Sigmoid colon (tissue), 7 donors: ENCODE measurements around the gene ZNF624. TPM values are rescaled to one million over a fixed set of nuclear protein-coding genes. Genes with fewer than 3 reads are reported as not detected.

Experiments
- DNase-seq: peaks from one replicate; pipeline ENCODE4 v3.0.0-alpha.2; 2019
- H3K27ac ChIP-seq, 4 donors: fragments of 200-600 bp; sonication (generic); one replicate each; pipeline ENCODE4 v1.5.1; 2016 to 2019; ENCODE audit warnings: mild to moderate bottlenecking in 1 of 4
- H3K27me3 ChIP-seq, 3 donors: fragments of 200-600 bp; sonication (generic); one replicate each; pipeline ENCODE4 v1.5.1; 2019; ENCODE audit warnings: mild to moderate bottlenecking in 1 of 3
- H3K36me3 ChIP-seq, 4 donors: fragments of 200-600 bp; sonication (generic); one replicate each; pipeline ENCODE4 v1.5.1; 2016 to 2019
- H3K4me1 ChIP-seq, 4 donors: fragments of 200-600 bp; sonication (generic); one replicate each; pipeline ENCODE4 v1.5.1; 2017 to 2019
- H3K4me3 ChIP-seq, 4 donors: fragments of 200-600 bp; sonication (generic); one replicate each; pipeline ENCODE4 v1.5.1; 2017 to 2019; ENCODE audit warnings: mild to moderate bottlenecking in 2 of 4, moderate library complexity in 1 of 4
- H3K9me3 ChIP-seq, 4 donors: fragments of 200-600 bp in 3 of 4; sonication (generic) in 3 of 4; one replicate each; pipeline versions ENCODE4 v1.5.1 to v1.6.1; 2013 to 2019
- EP300 ChIP-seq, 4 donors: sonication (generic); formaldehyde crosslinking; IDR thresholded peaks; one replicate each; pipeline ENCODE4 v1.6.1; 2017; ENCODE audit warnings: antibody characterized with exemption in 4 of 4
- POLR2A ChIP-seq, 2 donors: fragments of 450-650 bp; IDR thresholded peaks; one replicate each; pipeline ENCODE4 v1.6.1; 2016; ENCODE audit warnings: antibody characterized with exemption in 2 of 2, mild to moderate bottlenecking in 2 of 2, moderate library complexity in 2 of 2
- POLR2AphosphoS5 ChIP-seq, 4 donors: sonication (generic); formaldehyde crosslinking; IDR thresholded peaks; one replicate each; pipeline ENCODE4 v1.6.1; 2017; ENCODE audit warnings: antibody characterized with exemption in 4 of 4
- WGBS, 2 donors: extraction: QIAGEN DNeasy Blood & Tissue Kit; methylation state at CpG; one replicate each; pipeline ENCODE4 v1.1.7; 2013; 5-methylcytosine and 5-hydroxymethylcytosine counted together
- intact Hi-C: fragments of 100-400 bp; cut with DNase I; formaldehyde crosslinking; loops from one replicate; pipeline ENCODE4 v1.15.1; 2023
- polyA plus RNA-seq, 3 donors: library from polyadenylated mRNA; stranded (reverse); fragments of 200-250 nt; gene quantifications; one replicate each; pipeline ENCODE4 v1.2.3, GENCODE V29; 2013
- total RNA-seq, 4 donors: library from RNA; depleted of rRNA; stranded (reverse); fragments of >200 nt; gene quantifications; one replicate each; pipeline ENCODE4 v1.1.0, GENCODE V29; 2016
- TF ChIP-seq, protein P1 (sequence below), 4 experiments: fragments of 450-650 bp in 3 of 4; fragments of 200-600 bp in 1 of 4; IDR thresholded peaks; one replicate each; pipeline ENCODE4 v1.5.1; 2016 to 2019; ENCODE audit warnings: antibody characterized with exemption in 4 of 4, mild to moderate bottlenecking in 3 of 4, moderate library complexity in 2 of 4
- donor health status: healthy with polysubstance abuse.
- donor health status: Bipolar disorder and iron deficiency.
- donor health status: healthy.

The ZNF624 gene
- total and polyA plus RNA-seq, 7 donors: 1.2 to 4.4 (median 1.3) TPM

DNA sequence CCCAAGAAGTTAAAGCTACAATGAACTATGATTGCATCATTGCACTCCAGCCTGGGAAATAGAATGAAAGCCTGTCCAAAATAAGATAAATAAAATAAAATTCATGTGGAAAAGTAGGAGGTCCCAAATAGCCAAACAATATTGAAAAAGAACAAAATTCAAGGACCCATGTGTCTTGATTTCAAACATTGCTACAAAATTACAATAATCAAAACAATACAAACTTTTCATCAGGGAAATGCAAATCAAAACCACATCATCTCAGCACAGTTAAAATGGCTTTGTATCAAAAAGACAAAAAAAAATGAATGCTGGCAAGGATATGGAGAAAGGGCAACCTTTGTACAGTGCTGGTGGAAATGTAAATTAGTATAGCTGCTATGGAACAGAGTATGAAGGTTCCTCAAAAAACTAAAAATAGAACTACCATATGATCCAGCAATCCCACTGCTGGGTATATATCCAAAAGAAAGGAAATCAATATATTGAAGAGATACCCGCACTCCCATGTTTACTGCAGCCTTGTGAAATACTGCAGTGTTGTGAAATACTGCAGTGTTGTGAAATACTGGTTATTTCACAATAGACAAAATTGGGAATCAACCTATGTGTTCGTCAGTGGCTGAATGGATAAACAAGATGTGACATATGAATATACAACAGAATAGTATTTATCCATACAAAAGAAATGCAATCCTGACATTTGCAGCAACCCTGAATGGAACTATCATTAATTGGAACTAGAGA, 60.1 kb downstream of the ZNF624 start:
- no peak for DNase-seq
- no peaks in the 10 kb centered on the region for H3K9me3 ChIP-seq
- no peak overlapping the region for H3K27ac ChIP-seq
- H3K27me3 ChIP-seq: no peaks in the 10 kb centered on the region
- H3K4me1 ChIP-seq: peaks cover 0 to 6% (median 1%) of the 10 kb centered on the region in 4 donors
- 45 to 52% methylated on average over 2 of the region's 2 CpGs for WGBS, 2 donors
- H3K4me3 ChIP-seq: no peak overlapping the region
- intact Hi-C loops: no loop called here
- peak in 3 of 4 donors; percentile 10 to 40 (median 35) for TF ChIP-seq POLR2AphosphoS5 (IDR thresholded peaks at IDR 0.05)
- TF ChIP-seq, protein P1, sequence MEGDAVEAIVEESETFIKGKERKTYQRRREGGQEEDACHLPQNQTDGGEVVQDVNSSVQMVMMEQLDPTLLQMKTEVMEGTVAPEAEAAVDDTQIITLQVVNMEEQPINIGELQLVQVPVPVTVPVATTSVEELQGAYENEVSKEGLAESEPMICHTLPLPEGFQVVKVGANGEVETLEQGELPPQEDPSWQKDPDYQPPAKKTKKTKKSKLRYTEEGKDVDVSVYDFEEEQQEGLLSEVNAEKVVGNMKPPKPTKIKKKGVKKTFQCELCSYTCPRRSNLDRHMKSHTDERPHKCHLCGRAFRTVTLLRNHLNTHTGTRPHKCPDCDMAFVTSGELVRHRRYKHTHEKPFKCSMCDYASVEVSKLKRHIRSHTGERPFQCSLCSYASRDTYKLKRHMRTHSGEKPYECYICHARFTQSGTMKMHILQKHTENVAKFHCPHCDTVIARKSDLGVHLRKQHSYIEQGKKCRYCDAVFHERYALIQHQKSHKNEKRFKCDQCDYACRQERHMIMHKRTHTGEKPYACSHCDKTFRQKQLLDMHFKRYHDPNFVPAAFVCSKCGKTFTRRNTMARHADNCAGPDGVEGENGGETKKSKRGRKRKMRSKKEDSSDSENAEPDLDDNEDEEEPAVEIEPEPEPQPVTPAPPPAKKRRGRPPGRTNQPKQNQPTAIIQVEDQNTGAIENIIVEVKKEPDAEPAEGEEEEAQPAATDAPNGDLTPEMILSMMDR (IDR thresholded peaks at IDR 0.05): no peak
- H3K36me3 ChIP-seq: no peaks in the 10 kb centered on the region

DNA sequence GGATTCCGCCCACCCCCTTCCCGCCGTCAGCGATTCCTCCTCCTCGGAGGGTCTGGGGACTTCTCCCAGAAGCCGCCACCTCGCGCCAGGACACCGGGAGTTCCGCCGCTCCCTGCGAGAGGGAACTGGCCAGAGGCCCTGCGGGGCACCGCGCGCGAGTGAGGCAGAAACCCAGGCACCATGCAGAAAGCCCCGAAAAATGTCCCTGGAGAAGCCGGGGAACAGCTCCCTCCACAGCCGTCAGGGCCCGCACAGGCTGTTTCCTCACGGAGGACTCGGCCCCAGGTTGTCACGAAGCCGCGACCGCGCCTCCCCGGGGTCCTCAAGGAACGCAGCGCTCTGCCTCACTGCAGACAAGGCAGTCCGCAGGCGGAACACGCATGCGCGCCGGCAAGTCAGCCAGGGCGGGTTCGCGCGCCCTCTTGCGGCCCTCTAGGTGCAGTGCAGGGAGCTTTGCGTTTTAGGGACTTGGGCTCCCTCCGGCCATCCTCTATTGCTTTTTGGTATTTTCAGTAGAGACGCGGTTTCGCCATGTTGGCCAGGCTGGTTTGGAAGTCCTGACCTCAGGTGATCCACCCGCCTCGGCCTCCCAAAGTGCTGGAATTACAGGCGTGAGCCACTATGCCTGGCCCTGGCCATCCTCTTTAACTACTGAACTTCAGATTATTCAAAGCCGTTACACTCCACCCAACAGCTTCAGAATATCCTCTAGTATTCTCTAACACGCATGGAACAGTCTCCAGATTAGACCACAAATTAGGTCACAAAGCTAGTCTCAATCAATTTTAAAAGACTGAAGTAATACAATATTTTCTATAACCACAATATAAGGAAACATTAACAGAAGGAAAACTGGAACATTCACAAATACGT, 64.3 kb downstream of the ZNF624 start:
- H3K4me3 ChIP-seq: peak overlapping the region; percentile 46 to 66 (median 55)
- TF ChIP-seq POLR2AphosphoS5 (IDR thresholded peaks at IDR 0.05) (peak in 3 of 4 donors; percentile 65 to 82 (median 72)), EP300 (IDR thresholded peaks at IDR 0.05) (no peak)
- TF ChIP-seq, protein P1 (IDR thresholded peaks at IDR 0.05): peak; percentile 91 to 100 (median 91)
- no peaks in the 10 kb centered on the region for H3K27me3 ChIP-seq
- intact Hi-C loops: loop anchor here (1.0 to 5.0 kb wide), 4 partner anchors 20 to 403 kb away; partner anchors contain the start of genes ZNF287 and ZNF624
- H3K27ac ChIP-seq: peak overlapping the region; percentile 69 to 86 (median 80)
- H3K36me3 ChIP-seq: no peaks in the 10 kb centered on the region
- DNase-seq: peak; percentile 94
- peaks cover 0 to 13% (median 6%) of the 10 kb centered on the region in 4 donors for H3K4me1 ChIP-seq
- WGBS, 2 donors: 3 to 5% methylated on average over 53 of the region's 53 CpGs
- H3K9me3 ChIP-seq: no peaks in the 10 kb centered on the region

DNA sequence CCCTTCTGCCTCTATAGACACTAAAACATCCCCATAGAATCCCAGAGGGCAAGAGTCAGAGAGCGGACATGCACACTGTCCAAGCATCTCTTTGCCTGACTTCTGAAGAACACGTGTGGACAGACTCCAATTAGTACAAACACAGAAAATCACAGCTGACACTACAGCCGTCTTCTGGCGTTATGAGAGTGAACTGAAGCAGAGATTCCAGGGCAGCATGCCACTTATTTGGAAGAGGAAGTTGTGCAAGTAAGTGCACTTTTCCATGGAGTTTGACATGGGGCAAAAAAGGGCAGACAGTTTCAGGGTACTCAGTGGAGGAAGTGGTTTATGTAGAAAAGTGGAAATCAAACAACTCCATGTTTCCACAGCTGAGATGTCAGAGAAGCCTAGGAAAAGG, 67.9 kb downstream of the ZNF624 start:
- intact Hi-C loops: loop anchor here (5.0 kb wide), 2 partner anchors 67 to 407 kb away; partner anchors contain the start of gene ZNF624
- H3K27ac ChIP-seq: no peak overlapping the region
- WGBS, 2 donors: 38 to 47% methylated on average over 4 of the region's 4 CpGs

DNA sequence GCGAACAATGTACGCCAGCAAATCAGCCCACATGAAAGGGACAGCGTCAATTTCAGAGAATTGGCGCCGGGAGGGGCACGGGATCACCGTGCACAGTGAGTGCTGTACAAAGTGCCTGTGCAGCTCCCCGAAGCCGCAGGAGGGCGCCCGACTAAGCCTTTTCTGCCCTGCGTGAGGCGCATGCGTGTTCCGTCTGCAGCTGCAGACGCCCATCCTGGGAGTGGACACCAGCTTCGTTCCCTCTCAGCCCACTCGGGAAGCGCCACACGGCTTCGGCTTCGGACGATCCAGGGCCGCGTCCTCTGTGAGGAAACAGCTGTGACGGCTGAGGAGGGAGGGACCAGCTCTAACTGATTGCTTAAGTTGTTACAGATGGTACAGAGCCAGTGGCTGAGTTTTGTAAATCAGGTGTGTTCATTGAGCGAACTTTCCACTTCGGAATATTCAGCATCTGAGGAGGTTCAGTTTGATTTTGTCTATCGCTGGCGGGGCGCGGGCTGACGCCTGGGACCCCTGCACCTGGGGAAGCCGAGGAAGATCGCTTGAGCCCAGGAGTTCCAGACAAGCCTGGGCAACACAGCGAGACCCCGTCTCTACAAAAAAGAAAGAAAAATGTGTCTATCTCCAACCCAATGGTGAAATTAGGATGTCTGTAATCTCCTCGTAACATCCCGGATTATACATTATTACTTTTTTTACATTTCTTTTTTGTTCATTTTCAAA, 69.2 kb downstream of the ZNF624 start:
- WGBS, 2 donors: 9 to 13% methylated on average over 39 of the region's 39 CpGs
- TF ChIP-seq, protein P1 (IDR thresholded peaks at IDR 0.05): peak; percentile 76 to 96 (median 80)
- TF ChIP-seq EP300 (IDR thresholded peaks at IDR 0.05) (no peak), POLR2AphosphoS5 (IDR thresholded peaks at IDR 0.05) (peak; percentile 14 to 74 (median 56)), POLR2A (IDR thresholded peaks at IDR 0.05) (no peak)
- peak overlapping the region; percentile 27 to 68 (median 64) for H3K27ac ChIP-seq

More for the DNA sequence above, 67.9 kb downstream of the ZNF624 start:
- peaks cover 0 to 19% (median 12%) of the 10 kb centered on the region in 4 donors for H3K4me1 ChIP-seq
- no peaks in the 10 kb centered on the region for H3K36me3 ChIP-seq
- DNase-seq: no peak
- no peaks in the 10 kb centered on the region for H3K27me3 ChIP-seq
- H3K4me3 ChIP-seq: no peak overlapping the region
- H3K9me3 ChIP-seq: no peaks in the 10 kb centered on the region
- TF ChIP-seq POLR2AphosphoS5 (IDR thresholded peaks at IDR 0.05): no peak

More for the DNA sequence above, 69.2 kb downstream of the ZNF624 start:
- Histone ChIP-seq H3K27me3 (no peaks in the 10 kb centered on the region), H3K4me3 (peak overlapping the region in 3 of 4 donors; percentile 38 to 47 (median 40)), H3K9me3 (no peaks in the 10 kb centered on the region), H3K36me3 (no peaks in the 10 kb centered on the region), H3K4me1 (peaks cover 0 to 19% (median 10%) of the 10 kb centered on the region in 4 donors)
- DNase-seq: peak; percentile 98
- intact Hi-C loops: no loop called here
